SU-DHL-6 (cell line): Measurements from ENCODE around the gene SHLD2.

Source experiments
- CTCF ChIP-seq: fragments of 200-600 bp; sonication (generic); IDR thresholded peaks from one replicate; pipeline ENCODE4 v1.5.1; 2017; ENCODE audit warnings: antibody characterized with exemption, mild to moderate bottlenecking, low read length, moderate library complexity; ENCODE audit not compliant: insufficient read depth, poor library complexity, severe bottlenecking
- EZH2phosphoT487 ChIP-seq: fragments of 200-600 bp; sonication (generic), shearing (Covaris generic); conservative IDR thresholded peaks from 2 replicates; pipeline ENCODE4 v1.6.1; 2018; ENCODE audit warnings: mild to moderate bottlenecking, antibody characterized with exemption, low read length, moderate library complexity, mixed read lengths

GRCh38 chr10:87066178-87066577 is 28.8 kb upstream of the SHLD2 start:
- TF ChIP-seq CTCF, result no peak
- TF ChIP-seq EZH2phosphoT487, result no peak
